IPS-11a (cell line): ENCODE results near the gene KIF4B.
"Not testable (repeated sequence)": the region's sequence is repeated elsewhere in the genome, so short reads cannot be mapped to it uniquely, and the experiment has no call there.

ENCODE experiments used
- H3K4me3 ChIP-seq: one replicate; pipeline ENCODE4 v1.5.1; 2013; ENCODE audit warnings: low read depth, low read length, control low read depth

The KIF4B gene

DNA sequence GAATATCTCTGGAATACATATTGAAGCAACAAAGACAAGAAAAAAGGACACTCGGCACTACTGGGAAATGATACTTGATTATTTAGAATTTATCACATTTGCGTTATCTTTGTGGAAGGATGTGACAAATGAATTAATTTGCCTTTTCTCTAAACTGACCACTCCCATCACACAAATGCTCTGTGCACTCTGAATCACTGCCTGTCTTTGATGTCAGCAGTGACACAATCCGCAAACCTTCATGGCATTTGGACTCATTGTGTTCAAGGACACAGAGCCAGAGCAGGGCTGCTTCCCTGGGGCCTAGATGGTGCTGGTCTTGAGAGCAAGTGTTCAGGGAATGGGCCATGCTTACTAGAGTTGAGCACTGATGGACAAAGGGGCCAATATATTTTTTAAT is 4.9 kb upstream of the KIF4B start:
- H3K4me3 ChIP-seq: no peak overlapping the region

DNA sequence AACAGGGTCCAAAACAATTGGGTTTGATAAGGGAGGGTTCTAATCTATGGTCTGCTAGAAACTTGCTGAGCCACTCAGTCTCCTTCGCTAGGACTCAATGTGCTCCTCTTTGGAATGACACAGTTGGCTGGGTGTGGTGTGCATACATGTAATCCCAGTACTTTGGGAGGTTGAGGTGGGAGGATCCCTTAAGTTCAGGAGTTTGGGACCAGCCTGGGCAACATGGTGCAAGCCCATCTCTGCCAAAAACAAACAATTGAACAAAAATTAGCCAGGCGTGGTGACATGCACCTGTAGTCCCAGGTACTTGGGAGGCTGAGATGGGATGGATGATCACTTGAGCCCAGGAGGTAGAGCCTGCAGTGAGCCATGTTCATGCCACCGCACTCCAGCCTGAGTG is 2.7 kb upstream of the KIF4B start:
- no peak overlapping the region for H3K4me3 ChIP-seq

GRCh38 chr5:155015239-155015638 is 1.7 kb downstream of the KIF4B start:
- H3K4me3 ChIP-seq: no peak overlapping the region

- no peak overlapping the region for H3K4me3 ChIP-seq
Measured at GRCh38 chr5:155017610-155018009, 4.1 kb downstream of the KIF4B start.

DNA sequence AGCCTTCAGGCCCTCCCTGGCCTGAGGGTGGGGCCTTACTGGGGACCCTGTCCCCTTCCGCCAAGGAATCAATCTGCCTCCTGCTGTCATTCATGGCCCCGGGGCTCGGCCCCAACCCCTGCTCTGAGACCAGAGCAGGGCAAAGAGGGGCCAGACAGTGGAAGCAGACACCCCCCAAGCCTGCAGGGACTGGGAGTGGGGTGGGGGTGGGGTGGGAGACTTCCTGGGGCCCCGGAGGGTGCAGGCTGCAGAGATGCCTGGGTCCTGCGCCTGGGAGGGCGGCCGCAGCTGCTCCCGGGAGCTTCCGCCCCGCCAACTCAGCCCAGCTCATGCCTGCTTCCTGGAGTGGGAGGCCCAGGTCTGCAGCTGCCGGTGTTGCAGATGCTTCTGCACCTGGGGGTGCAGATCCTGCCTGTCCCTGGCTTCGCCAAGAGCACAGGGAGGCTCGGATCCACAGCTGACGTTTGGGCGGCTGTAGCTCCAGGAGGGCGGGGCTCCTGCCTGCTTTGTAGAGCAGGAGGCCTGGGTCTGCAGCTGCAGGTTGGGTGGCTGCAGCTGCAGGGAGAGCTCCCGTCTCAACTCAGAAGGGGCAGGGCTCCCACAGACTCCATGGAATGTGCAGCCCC is 6.2 kb downstream of the KIF4B start:
- no peak overlapping the region for H3K4me3 ChIP-seq

GRCh38 chr5:155021842-155022241 is 8.3 kb downstream of the KIF4B start:
- no peak overlapping the region for H3K4me3 ChIP-seq

GRCh38 chr5:155023320-155023719 is 9.8 kb downstream of the KIF4B start:
- H3K4me3 ChIP-seq: no peak overlapping the region

DNA sequence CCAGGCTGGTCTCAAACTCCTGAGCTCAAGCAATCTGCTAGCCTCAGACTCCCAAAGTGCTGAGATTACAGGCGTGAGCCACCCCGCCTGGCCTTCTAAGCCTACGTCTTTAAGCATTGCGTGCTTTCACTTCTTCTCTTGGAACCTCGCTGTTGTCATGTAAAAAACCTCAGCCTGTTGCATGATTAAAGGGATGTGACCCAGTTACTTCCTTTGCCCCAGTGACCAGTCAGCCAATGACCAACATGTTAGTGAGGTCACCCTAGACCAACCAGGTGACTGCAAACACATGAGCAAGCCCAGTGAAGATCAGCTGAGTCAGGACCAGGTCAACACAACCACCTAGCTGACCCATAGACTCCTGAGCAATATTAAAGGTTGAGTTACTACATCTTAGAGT is 10.5 kb downstream of the KIF4B start:
- no peak overlapping the region for H3K4me3 ChIP-seq

GRCh38 chr5:155025895-155026294 is 12.3 kb downstream of the KIF4B start:
- no peak overlapping the region for H3K4me3 ChIP-seq

DNA sequence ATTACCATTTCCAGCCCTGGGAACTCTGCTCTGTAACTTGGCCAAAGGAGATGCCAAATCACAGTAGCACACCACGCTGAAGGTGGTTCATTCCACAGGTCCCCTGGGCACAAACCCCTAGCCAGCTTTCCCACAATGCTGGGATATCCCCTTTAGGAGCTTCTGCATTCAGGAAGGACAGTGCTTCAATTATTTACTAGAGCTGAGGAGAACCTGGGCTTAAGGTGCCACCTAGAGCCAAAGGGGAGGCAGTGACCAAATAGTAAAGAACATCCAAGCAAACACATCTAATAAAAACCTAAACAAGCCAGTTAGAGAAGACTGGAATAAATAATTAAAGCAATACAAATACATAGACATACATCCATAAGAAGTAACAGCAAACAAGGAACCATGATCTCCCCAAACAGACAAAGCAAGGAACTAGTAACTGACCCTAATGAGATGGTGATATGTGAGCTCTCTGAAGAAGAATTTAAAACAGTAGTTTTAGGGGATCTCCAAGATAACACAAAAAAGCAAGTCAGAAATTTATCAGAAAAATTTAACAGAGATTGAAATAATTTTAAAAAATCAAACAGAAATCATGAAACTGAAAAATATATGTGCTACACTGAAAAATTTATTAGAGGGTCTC is 14.6 kb downstream of the KIF4B start:
- H3K4me3 ChIP-seq: no peak overlapping the region

DNA sequence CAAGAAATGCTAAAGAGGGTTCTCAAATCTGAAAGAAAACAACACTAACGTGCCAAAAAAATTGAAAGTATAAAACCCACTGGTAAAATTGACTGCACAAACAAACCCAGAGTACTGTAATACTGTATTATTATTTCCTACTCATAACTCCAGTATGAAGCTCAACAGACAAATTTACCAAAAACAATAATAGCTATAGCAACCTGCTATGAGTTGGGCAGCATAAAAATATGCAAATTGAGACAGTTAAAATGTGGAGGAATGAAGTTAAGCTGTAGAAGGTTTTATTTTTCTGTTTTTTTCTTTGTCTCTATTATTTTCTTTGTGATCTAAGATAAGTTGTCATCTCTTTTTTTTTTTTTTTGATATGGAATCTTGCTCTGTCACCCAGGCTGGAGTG is 15.7 kb downstream of the KIF4B start:
- no peak overlapping the region for H3K4me3 ChIP-seq

- not testable (repeated sequence) for H3K4me3 ChIP-seq
Measured at GRCh38 chr5:155034145-155034744, 20.7 kb downstream of the KIF4B start.

GRCh38 chr5:155035087-155035486 is 21.5 kb downstream of the KIF4B start:
- H3K4me3 ChIP-seq: not testable (repeated sequence)

- H3K4me3 ChIP-seq: no peak overlapping the region
Measured at GRCh38 chr5:155040984-155041653, 27.6 kb downstream of the KIF4B start.

GRCh38 chr5:155044591-155044990 is 31.0 kb downstream of the KIF4B start:
- no peak overlapping the region for H3K4me3 ChIP-seq

GRCh38 chr5:155046591-155046990 is 33.0 kb downstream of the KIF4B start:
- no peak overlapping the region for H3K4me3 ChIP-seq

- H3K4me3 ChIP-seq: no peak overlapping the region
Measured at GRCh38 chr5:155047818-155048217, 34.3 kb downstream of the KIF4B start.

DNA sequence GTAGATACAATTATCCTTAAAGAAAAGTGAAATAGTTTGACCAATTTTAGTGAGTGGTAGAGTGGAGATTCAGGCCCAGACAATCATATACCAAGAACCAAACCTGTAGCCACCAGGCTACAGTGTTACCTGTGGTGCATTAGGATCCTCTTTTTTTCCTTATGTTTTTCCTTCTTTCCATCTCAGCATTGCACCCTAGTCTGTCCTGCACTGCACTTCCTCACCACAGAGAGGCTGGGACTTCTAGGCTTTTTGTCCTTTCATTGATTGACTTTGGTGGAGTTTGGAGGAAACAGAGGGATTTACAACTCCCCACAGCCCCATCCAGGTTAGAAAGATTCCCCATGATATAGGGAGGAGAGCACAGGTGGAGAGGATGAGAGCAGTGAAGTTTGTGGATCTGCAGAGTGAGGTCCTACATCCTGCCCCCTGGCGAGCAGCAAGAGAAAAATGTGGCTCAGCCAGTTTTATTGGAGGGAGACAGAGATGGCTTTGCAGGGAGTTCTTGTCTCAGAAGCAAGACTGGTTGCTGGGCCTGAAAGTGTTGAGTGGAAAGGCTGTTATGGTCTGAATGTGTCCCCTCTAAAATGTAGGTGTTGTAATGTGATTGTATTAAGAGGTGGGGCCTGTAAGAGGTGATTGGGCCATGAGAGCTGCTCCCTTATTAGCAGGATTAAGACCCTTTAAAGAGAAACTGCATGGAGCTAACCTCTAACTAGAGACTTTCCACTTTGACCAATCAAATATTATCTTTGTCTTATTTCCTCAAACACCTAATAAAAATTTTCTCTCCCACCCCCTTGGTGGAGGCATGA is 36.2 kb downstream of the KIF4B start:
- H3K4me3 ChIP-seq: no peak overlapping the region

- no peak overlapping the region for H3K4me3 ChIP-seq
Measured at GRCh38 chr5:155050384-155051019, 36.9 kb downstream of the KIF4B start.

DNA sequence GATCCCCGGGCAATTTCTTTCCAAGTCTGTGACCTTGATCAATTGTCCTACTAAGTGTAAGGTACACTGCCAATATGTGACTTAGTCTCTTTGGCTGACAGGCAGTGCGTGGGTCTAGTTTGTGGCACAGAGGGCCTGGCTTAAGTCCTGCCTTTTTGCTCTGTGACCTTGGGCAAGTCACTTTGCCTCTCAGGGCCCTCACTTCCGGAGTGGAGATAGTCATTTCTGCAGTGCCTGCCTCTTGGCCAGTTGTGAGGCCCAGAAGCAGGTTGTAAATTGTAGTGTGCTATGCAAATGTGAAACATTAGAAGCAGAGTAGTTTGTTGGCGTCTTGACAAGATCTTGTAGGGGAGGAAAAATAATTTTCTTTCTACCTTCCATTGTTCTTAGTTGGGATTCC is 39.0 kb downstream of the KIF4B start:
- no peak overlapping the region for H3K4me3 ChIP-seq

GRCh38 chr5:155053501-155053900 is 39.9 kb downstream of the KIF4B start:
- H3K4me3 ChIP-seq: no peak overlapping the region
